Bone marrow (tissue), 2 donors: ENCODE measurements around the gene PARD3.

Source experiments
- DNase-seq, 2 donors: peaks; one replicate each; lab custom pipeline; 2025; lab: John Stamatoyannopoulos, UW

Gene PARD3

GRCh38 chr10:34618611-34619010 is 196.5 kb downstream of the PARD3 start:
- no peak for DNase-seq

GRCh38 chr10:34615770-34616169 is 199.3 kb downstream of the PARD3 start:
- DNase-seq, result no peak

- DNase-seq, result no peak
Measured at GRCh38 chr10:34613491-34613890, 201.6 kb downstream of the PARD3 start.

GRCh38 chr10:34612938-34613337 is 202.2 kb downstream of the PARD3 start:
- DNase-seq, result no peak

GRCh38 chr10:34612446-34612845 is 202.7 kb downstream of the PARD3 start:
- DNase-seq, result no peak

GRCh38 chr10:34609287-34609940 is 205.7 kb downstream of the PARD3 start:
- no peak for DNase-seq

GRCh38 chr10:34607894-34608293 is 207.2 kb downstream of the PARD3 start:
- DNase-seq, result no peak

GRCh38 chr10:34606890-34607289 is 208.2 kb downstream of the PARD3 start:
- no peak for DNase-seq

GRCh38 chr10:34602478-34602877 is 212.6 kb downstream of the PARD3 start:
- DNase-seq, result no peak

GRCh38 chr10:34601691-34602090 is 213.4 kb downstream of the PARD3 start:
- no peak for DNase-seq

GRCh38 chr10:34599026-34599795 is 215.9 kb downstream of the PARD3 start:
- DNase-seq, result no peak

GRCh38 chr10:34596351-34596750 is 218.7 kb downstream of the PARD3 start:
- no peak for DNase-seq

- no peak for DNase-seq
Measured at GRCh38 chr10:34593930-34594329, 221.2 kb downstream of the PARD3 start.

GRCh38 chr10:34593374-34593890 is 221.7 kb downstream of the PARD3 start:
- DNase-seq, result no peak

GRCh38 chr10:34590793-34591192 is 224.3 kb downstream of the PARD3 start:
- no peak for DNase-seq

- DNase-seq, result no peak
Measured at GRCh38 chr10:34589275-34589674, 225.8 kb downstream of the PARD3 start.

GRCh38 chr10:34587680-34588019 is 227.4 kb downstream of the PARD3 start:
- DNase-seq, result no peak

GRCh38 chr10:34587002-34587679 is 228.0 kb downstream of the PARD3 start:
- no peak for DNase-seq

- DNase-seq, result no peak
Measured at GRCh38 chr10:34585422-34586112, 229.5 kb downstream of the PARD3 start.

- no peak for DNase-seq
Measured at GRCh38 chr10:34584164-34584563, 230.9 kb downstream of the PARD3 start.

GRCh38 chr10:34581801-34582532 is 233.1 kb downstream of the PARD3 start:
- DNase-seq, result no peak

- DNase-seq, result no peak
Measured at GRCh38 chr10:34580643-34581042, 234.5 kb downstream of the PARD3 start.
